ENCODE results near the gene EPSTI1. TPM values are rescaled to one million over a fixed set of nuclear protein-coding genes. Genes with fewer than 3 reads are reported as not detected.
A peak's percentile ranks its signal among the peaks of the same experiment; 100 is the strongest.

The EPSTI1 gene
- total RNA-seq, 1 donor from 2014 or later: 96.0 TPM

DNA sequence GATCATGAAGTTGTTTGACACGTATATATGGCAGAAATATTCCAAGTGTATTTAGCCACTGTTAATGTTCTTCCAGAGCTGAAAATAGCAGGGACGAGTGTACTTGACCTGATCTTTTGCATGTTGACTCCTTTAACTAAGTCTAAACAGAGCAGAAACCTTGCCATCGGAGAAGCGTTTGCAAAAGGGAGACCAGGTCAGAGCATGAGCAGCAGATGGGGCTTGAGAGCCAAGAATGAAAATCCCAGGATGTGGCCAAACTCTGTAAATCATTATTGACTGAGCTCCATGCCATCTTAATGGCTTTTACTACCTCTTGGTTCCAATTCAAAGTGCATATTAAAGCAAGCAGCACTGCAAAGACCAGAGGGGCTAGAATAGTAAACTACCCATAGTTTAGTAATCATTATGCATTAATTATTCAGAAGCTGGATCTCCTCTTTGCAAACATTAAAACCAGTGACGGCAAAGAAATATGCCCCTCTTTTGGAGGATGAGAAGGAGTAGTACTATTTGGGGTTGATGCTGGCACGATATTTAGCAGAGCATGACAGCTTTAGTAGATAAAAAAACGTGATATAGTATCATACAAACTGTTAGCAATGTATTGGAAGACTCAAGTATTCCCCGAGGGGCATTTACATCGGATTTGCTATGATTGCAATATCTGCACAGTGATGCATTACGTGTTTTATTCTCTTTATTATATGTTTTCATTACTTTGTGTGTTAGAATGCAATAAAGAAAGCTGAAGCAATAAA is 154.9 kb downstream of the EPSTI1 start:
- Histone ChIP-seq H4K20me1 (ENCODE audit: insufficient read depth, low read length) (no peaks in the 10 kb centered on the region), H3K27me3 (ENCODE audit: insufficient read depth, low read length) (peaks cover 65% of the 10 kb centered on the region), H3K4me3 (ENCODE audit: insufficient read depth, low read depth, low read length) (no peak overlapping the region), H3K9ac (ENCODE audit: low read length) (no peak overlapping the region), H3K27ac (ENCODE audit: low read depth, low read length) (no peak overlapping the region), H3K36me3 (ENCODE audit: insufficient read depth, low read length) (no peaks in the 10 kb centered on the region), H3K9me3 (ENCODE audit: insufficient read depth, low read depth, low read length) (no peaks in the 10 kb centered on the region), H3K4me1 (ENCODE audit: insufficient read depth, low read length) (peaks cover 9% of the 10 kb centered on the region), H3K4me2 (ENCODE audit: low read length) (peak overlapping the region; percentile 9), H2AFZ (ENCODE audit: low read depth, low read length) (no peak overlapping the region), H3K79me2 (ENCODE audit: insufficient read depth, low read length) (no peaks in the 10 kb centered on the region)
- Mint-ChIP-seq H3K9me3 (ENCODE audit: unreplicated experiment) (no peaks in the 10 kb centered on the region), H3K4me1 (ENCODE audit: low read depth, unreplicated experiment) (peaks cover 15% of the 10 kb centered on the region), H3K36me3 (ENCODE audit: low read depth, unreplicated experiment) (no peaks in the 10 kb centered on the region), H3K27ac (ENCODE audit: unreplicated experiment) (no peak overlapping the region), H3K27me3 (ENCODE audit: low read depth, unreplicated experiment) (peaks cover 2% of the 10 kb centered on the region), H3K4me3 (ENCODE audit: unreplicated experiment) (no peak overlapping the region)
- no peak for TF ChIP-seq EZH2 (IDR thresholded peaks at IDR 0.05; ENCODE audit: insufficient read depth, low read length)
- TF ChIP-seq, protein P1, sequence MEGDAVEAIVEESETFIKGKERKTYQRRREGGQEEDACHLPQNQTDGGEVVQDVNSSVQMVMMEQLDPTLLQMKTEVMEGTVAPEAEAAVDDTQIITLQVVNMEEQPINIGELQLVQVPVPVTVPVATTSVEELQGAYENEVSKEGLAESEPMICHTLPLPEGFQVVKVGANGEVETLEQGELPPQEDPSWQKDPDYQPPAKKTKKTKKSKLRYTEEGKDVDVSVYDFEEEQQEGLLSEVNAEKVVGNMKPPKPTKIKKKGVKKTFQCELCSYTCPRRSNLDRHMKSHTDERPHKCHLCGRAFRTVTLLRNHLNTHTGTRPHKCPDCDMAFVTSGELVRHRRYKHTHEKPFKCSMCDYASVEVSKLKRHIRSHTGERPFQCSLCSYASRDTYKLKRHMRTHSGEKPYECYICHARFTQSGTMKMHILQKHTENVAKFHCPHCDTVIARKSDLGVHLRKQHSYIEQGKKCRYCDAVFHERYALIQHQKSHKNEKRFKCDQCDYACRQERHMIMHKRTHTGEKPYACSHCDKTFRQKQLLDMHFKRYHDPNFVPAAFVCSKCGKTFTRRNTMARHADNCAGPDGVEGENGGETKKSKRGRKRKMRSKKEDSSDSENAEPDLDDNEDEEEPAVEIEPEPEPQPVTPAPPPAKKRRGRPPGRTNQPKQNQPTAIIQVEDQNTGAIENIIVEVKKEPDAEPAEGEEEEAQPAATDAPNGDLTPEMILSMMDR (IDR thresholded peaks at IDR 0.05; ENCODE audit: insufficient read depth, low read depth, low read length): no peak
- FAIRE-seq: no peak
- DNase-seq (ENCODE audit: low read depth): peak; percentile 7

Other genes starting within 250 kb of the EPSTI1 start
- not detected in 2 replicates for gene FAM216B, start 210.7 kb downstream of the EPSTI1 start, total RNA-seq
- gene DNAJC15, start 31.3 kb upstream of the EPSTI1 start, total RNA-seq: 10.9 and 13.8 TPM in 2 replicates